ENCODE data around the gene THSD7B. TPM values are rescaled to one million over a fixed set of nuclear protein-coding genes. Genes with fewer than 3 reads are reported as not detected.

THSD7B gene
- total and polyA plus RNA-seq, 2 of the 13 experiments (the other 11 are each of a cell fraction or from before 2014, with no cell fraction given) = 0.02 TPM; not detected in 1

- Histone ChIP-seq H4K20me1 (ENCODE audit: insufficient read depth, low read length) (no peaks in the 10 kb centered on the region), H3K4me3 (replicated peaks in 1 of 3; ENCODE audit: insufficient read depth in 1 of 3, low read depth in 2 of 3, low read length in 3 of 3) (no peak overlapping the region), H3K27ac (ENCODE audit: extremely low read length, insufficient read depth, low read length) (no peak overlapping the region), H3K9ac (ENCODE audit: insufficient read depth, low read depth, low read length) (no peak overlapping the region), H2AFZ (ENCODE audit: low read length) (no peak overlapping the region), H3K36me3 (replicated peaks in 1 of 2; ENCODE audit: control insufficient read depth in 1 of 2, insufficient read depth in 2 of 2, low read length in 2 of 2) (no peaks in the 10 kb centered on the region), H3K27me3 (ENCODE audit: control insufficient read depth in 1 of 2, insufficient read depth in 2 of 2, low read length in 2 of 2) (no peaks in the 10 kb centered on the region; a peak in 1 of 5 replicates), H3K4me2 (ENCODE audit: low read depth, low read length) (no peak overlapping the region), H3K4me1 (ENCODE audit: insufficient read depth, low read length) (no peaks in the 10 kb centered on the region), H3K79me2 (ENCODE audit: insufficient read depth, low read length) (no peaks in the 10 kb centered on the region), H3K9me3 (ENCODE audit: low read length) (no peaks in the 10 kb centered on the region)
- no peak for FAIRE-seq
- TF ChIP-seq PAF1 (CRISPR knock-in tag; IDR thresholded peaks at IDR 0.05) (no peak), ISX (CRISPR knock-in tag; conservative IDR thresholded peaks at IDR 0.05) (no peak), YY1 (IDR thresholded peaks at IDR 0.05; ENCODE audit: insufficient read depth, insufficient replicate concordance, low read depth, low read length) (no peak), RCOR2 (CRISPR knock-in tag; IDR thresholded peaks at IDR 0.05) (no peak), ATF2 (CRISPR knock-in tag; IDR thresholded peaks at IDR 0.05) (no peak), HDAC1 (CRISPR knock-in tag; IDR thresholded peaks at IDR 0.05) (no peak), ZNF382 (CRISPR knock-in tag; IDR thresholded peaks at IDR 0.05; ENCODE audit: borderline replicate concordance) (no peak), RBAK (CRISPR knock-in tag; IDR thresholded peaks at IDR 0.05) (no peak), KDM6A (CRISPR knock-in tag; IDR thresholded peaks at IDR 0.05; ENCODE audit: low read depth) (no peak), MBD4 (IDR thresholded peaks at IDR 0.05; ENCODE audit: borderline replicate concordance, low read length) (no peak), BCL3 (CRISPR knock-in tag; IDR thresholded peaks at IDR 0.05) (no peak)
- CTCF ChIA-PET (ENCODE audit: low intra/inter-chr PET ratio, low total read pairs) = no interaction called here
- no TSS peak for BruUV-seq (replicated peaks)
- 4% methylated on average over 4 of the region's 4 CpGs for WGBS (ENCODE audit: low lambda C conversion rate)
- POLR2A ChIA-PET = no interaction called here
- intact Hi-C loops (cut with micrococcal nuclease; ENCODE audit: unreplicated experiment) = no loop called here
- in situ Hi-C loops (cut with HindIII; ENCODE audit: extremely low pct_ligation_motif_present, low pct_unique_long_range_greater_than_20kb) = no loop called here
- no peak for DNase-seq (ENCODE audit: low spot score)
- no peak for ATAC-seq
Measured at GRCh38 chr2:136783856-136784255, 18.5 kb downstream of the THSD7B start.

Data from HepG2 (cell line).